Neural crest cell (in vitro differentiated cells): ENCODE data around the gene DMBX1. TPM values are rescaled to one million over a fixed set of nuclear protein-coding genes. Genes with fewer than 3 reads are reported as not detected.

Experiments
- DNase-seq: peaks from one replicate; pipeline ENCODE4 v3.0.0; 2021; ENCODE audit warnings: low read depth, mixed read lengths, low spot score
- H3K27ac Mint-ChIP-seq: one replicate; pipeline ENCODE4 v1.8.0; 2021; ENCODE audit warnings: mild to moderate bottlenecking, mixed read lengths; ENCODE audit not compliant: unreplicated experiment
- H3K27me3 Mint-ChIP-seq: 2 replicates; pipeline ENCODE4 v1.8.0; 2021; ENCODE audit warnings: low read depth, mild to moderate bottlenecking, mixed read lengths
- H3K36me3 Mint-ChIP-seq: 2 replicates; pipeline ENCODE4 v1.8.0; 2021; ENCODE audit warnings: low read depth, mild to moderate bottlenecking, mixed read lengths
- H3K4me1 Mint-ChIP-seq: 2 replicates; pipeline ENCODE4 v1.8.0; 2021; ENCODE audit warnings: mixed read lengths
- H3K4me3 Mint-ChIP-seq: one replicate; pipeline ENCODE4 v1.8.0; 2021; ENCODE audit warnings: mild to moderate bottlenecking, mixed read lengths
- H3K9me3 Mint-ChIP-seq: 2 replicates; pipeline ENCODE4 v1.8.0; 2021; ENCODE audit warnings: mixed read lengths
- CTCF ChIP-seq: fragments of 200-600 bp; sonication (generic); conservative IDR thresholded peaks from 2 replicates; pipeline ENCODE4 v1.5.0; 2021; ENCODE audit warnings: antibody characterized with exemption, mild to moderate bottlenecking
- total RNA-seq: library from RNA; stranded (reverse); gene quantifications from 2 replicates; pipeline ENCODE4 v1.2.1, GENCODE V29; 2021

Gene DMBX1
- total RNA-seq, 1 donor from 2014 or later = not detected

GRCh38 chr1:46532095-46532494, 42.5 kb downstream of the DMBX1 start:
- H3K4me3 Mint-ChIP-seq = no peak overlapping the region
- H3K4me1 Mint-ChIP-seq = peaks cover 17% of the 10 kb centered on the region
- H3K27me3 Mint-ChIP-seq = peaks cover 81% of the 10 kb centered on the region
- peaks cover 7% of the 10 kb centered on the region for H3K9me3 Mint-ChIP-seq
- DNase-seq = no peak
- H3K27ac Mint-ChIP-seq = no peak overlapping the region
- no peaks in the 10 kb centered on the region for H3K36me3 Mint-ChIP-seq
- no peak for TF ChIP-seq CTCF

- Mint-ChIP-seq H3K9me3 (peaks cover 8% of the 10 kb centered on the region), H3K4me1 (peaks cover 12% of the 10 kb centered on the region), H3K4me3 (no peak overlapping the region), H3K27ac (no peak overlapping the region), H3K36me3 (no peaks in the 10 kb centered on the region), H3K27me3 (peaks cover 80% of the 10 kb centered on the region)
- TF ChIP-seq CTCF = peak; percentile 80
- DNase-seq = peak; percentile 74
Measured at GRCh38 chr1:46532498-46533178, 43.0 kb downstream of the DMBX1 start.

- Mint-ChIP-seq H3K36me3 (no peaks in the 10 kb centered on the region), H3K9me3 (peaks cover 8% of the 10 kb centered on the region), H3K27me3 (peaks cover 76% of the 10 kb centered on the region), H3K27ac (no peak overlapping the region), H3K4me3 (peak overlapping the region; percentile 80), H3K4me1 (peaks cover 5% of the 10 kb centered on the region)
- DNase-seq = peak; percentile 36
- TF ChIP-seq CTCF = no peak
Measured at GRCh38 chr1:46533179-46533864, 43.7 kb downstream of the DMBX1 start.

- TF ChIP-seq CTCF = peak; percentile 50
- Mint-ChIP-seq H3K9me3 (peaks cover 8% of the 10 kb centered on the region), H3K27me3 (peaks cover 71% of the 10 kb centered on the region), H3K27ac (no peak overlapping the region), H3K4me1 (peaks cover 4% of the 10 kb centered on the region), H3K36me3 (no peaks in the 10 kb centered on the region), H3K4me3 (no peak overlapping the region)
- DNase-seq = no peak
Measured at GRCh38 chr1:46535063-46535462, 45.4 kb downstream of the DMBX1 start.

- Mint-ChIP-seq H3K4me1 (peaks cover 4% of the 10 kb centered on the region), H3K27me3 (peaks cover 74% of the 10 kb centered on the region), H3K9me3 (peaks cover 8% of the 10 kb centered on the region), H3K4me3 (no peak overlapping the region), H3K36me3 (no peaks in the 10 kb centered on the region), H3K27ac (no peak overlapping the region)
- DNase-seq = no peak
- no peak for TF ChIP-seq CTCF
Measured at GRCh38 chr1:46536527-46536926, 46.9 kb downstream of the DMBX1 start.
